Thoracic aorta endothelial cell (primary cell): ENCODE data around the gene SELE. TPM values are rescaled to one million over a fixed set of nuclear protein-coding genes. Genes with fewer than 3 reads are reported as not detected.

Source experiments
- total RNA-seq: library from RNA; depleted of rRNA; stranded (reverse); fragments of >200 nt; gene quantifications from 2 replicates; pipeline ENCODE4 v1.2.3, GENCODE V29; 2012

SELE gene
- total RNA-seq, result 0.57 and 2.7 TPM in 2 replicates

GRCh38 chr1:169733924-169734323 is at the start of gene SELE:
Gene SELE (minus strand): TSS chr1:169734079. CDS start chr1:169733612, 467 bp downstream.

GRCh38 chr1:169711469-169712308 is 22.2 kb downstream of the SELE start, which contains the start of gene SELL:
Gene SELL (minus strand): TSS chr1:169711620. CDS start chr1:169711498, 122 bp downstream.

Other genes with a start within 250 kb of the SELE start
- gene SLC19A2, start 248.1 kb downstream of the SELE start, total RNA-seq, result 13.7 and 16.2 TPM in 2 replicates
- gene F5, start 147.6 kb downstream of the SELE start, total RNA-seq, result 0.27 and 0.36 TPM in 2 replicates
- gene SELP, start 104.0 kb downstream of the SELE start, total RNA-seq, result 2.8 and 4.8 TPM in 2 replicates
- 1.9 and 3.6 TPM in 2 replicates for gene SELL, start 22.5 kb downstream of the SELE start, total RNA-seq
- 9.0 and 9.8 TPM in 2 replicates for gene METTL18, start 60.8 kb upstream of the SELE start, total RNA-seq
- 7.7 and 8.7 TPM in 2 replicates for gene SCYL3, start 159.8 kb upstream of the SELE start, total RNA-seq